SJSA1 (cell line): ENCODE measurements around the gene NRG3. TPM values are rescaled to one million over a fixed set of nuclear protein-coding genes. Genes with fewer than 3 reads are reported as not detected.

Experiments
- DNase-seq, 2 experiments: peaks; one replicate each; pipeline ENCODE4 v3.0.0-alpha.2; 2015 to 2020; ENCODE audit warnings: low spot score in 2 of 2, low read depth in 1 of 2
- H3K27ac ChIP-seq: fragments of 250-450 bp; sonication (Bioruptor Pico); 2 replicates; pipeline ENCODE4 v1.5.1; 2020; ENCODE audit warnings: mild to moderate bottlenecking, moderate library complexity
- H3K27me3 ChIP-seq: fragments of 250-450 bp; sonication (Bioruptor Pico); replicated peaks from 2 replicates; pipeline ENCODE4 v1.5.1; 2020; ENCODE audit warnings: mild to moderate bottlenecking, moderate library complexity
- H3K36me3 ChIP-seq: fragments of 250-450 bp; sonication (Bioruptor Pico); 2 replicates; pipeline ENCODE4 v1.5.1; 2020; ENCODE audit warnings: mild to moderate bottlenecking
- H3K4me1 ChIP-seq: fragments of 250-450 bp; sonication (Bioruptor Pico); replicated peaks from 2 replicates; pipeline ENCODE4 v1.6.1; 2021; ENCODE audit warnings: mild to moderate bottlenecking
- H3K4me3 ChIP-seq: fragments of 250-450 bp; sonication (Bioruptor Pico); 2 replicates; pipeline ENCODE4 v1.5.1; 2020; ENCODE audit warnings: mild to moderate bottlenecking
- H3K9me3 ChIP-seq: fragments of 250-450 bp; sonication (Bioruptor Pico); replicated peaks from 2 replicates; pipeline ENCODE4 v1.5.1; 2020; ENCODE audit warnings: mild to moderate bottlenecking
- total RNA-seq: library from RNA; depleted of rRNA; stranded (reverse); fragments of >200 nt; shearing (Covaris generic); gene quantifications from 2 replicates; pipeline ENCODE4 v1.2.3, GENCODE V29; 2014

Gene NRG3
- total RNA-seq, 1 experiment from 2014 or later, result not detected

GRCh38 chr10:82236084-82236731 is 361.2 kb downstream of the NRG3 start:
- no peak for DNase-seq
- Histone ChIP-seq H3K4me3 (no peak overlapping the region), H3K9me3 (no peaks in the 10 kb centered on the region), H3K27ac (no peak overlapping the region), H3K4me1 (no peaks in the 10 kb centered on the region), H3K27me3 (no peaks in the 10 kb centered on the region), H3K36me3 (no peaks in the 10 kb centered on the region)

GRCh38 chr10:82238291-82238690 is 363.3 kb downstream of the NRG3 start:
- no peaks in the 10 kb centered on the region for H3K27me3 ChIP-seq
- no peak overlapping the region for H3K4me3 ChIP-seq
- DNase-seq, result no peak
- H3K9me3 ChIP-seq, result no peaks in the 10 kb centered on the region; the same call in 1 of the 2 replicates
- H3K4me1 ChIP-seq, result no peaks in the 10 kb centered on the region
- no peaks in the 10 kb centered on the region for H3K36me3 ChIP-seq
- no peak overlapping the region for H3K27ac ChIP-seq

- Histone ChIP-seq H3K36me3 (no peaks in the 10 kb centered on the region), H3K9me3 (no peaks in the 10 kb centered on the region; the same call in 1 of the 2 replicates), H3K27me3 (no peaks in the 10 kb centered on the region), H3K27ac (no peak overlapping the region), H3K4me1 (no peaks in the 10 kb centered on the region), H3K4me3 (no peak overlapping the region)
- DNase-seq, result no peak
Observed at GRCh38 chr10:82240408-82240807, 365.4 kb downstream of the NRG3 start.

GRCh38 chr10:82242778-82243177 is 367.8 kb downstream of the NRG3 start:
- H3K4me1 ChIP-seq, result no peaks in the 10 kb centered on the region
- no peak overlapping the region for H3K27ac ChIP-seq
- no peak for DNase-seq
- H3K9me3 ChIP-seq, result no peaks in the 10 kb centered on the region; the same call in none of the 2 replicates
- H3K27me3 ChIP-seq, result no peaks in the 10 kb centered on the region
- no peaks in the 10 kb centered on the region for H3K36me3 ChIP-seq
- no peak overlapping the region for H3K4me3 ChIP-seq

GRCh38 chr10:82245157-82245556 is 370.2 kb downstream of the NRG3 start:
- Histone ChIP-seq H3K27me3 (no peaks in the 10 kb centered on the region), H3K4me1 (no peaks in the 10 kb centered on the region), H3K36me3 (no peaks in the 10 kb centered on the region), H3K9me3 (peaks cover 3% of the 10 kb centered on the region), H3K27ac (no peak overlapping the region), H3K4me3 (no peak overlapping the region)
- no peak for DNase-seq

- Histone ChIP-seq H3K4me3 (no peak overlapping the region), H3K27ac (no peak overlapping the region), H3K36me3 (no peaks in the 10 kb centered on the region), H3K27me3 (no peaks in the 10 kb centered on the region), H3K4me1 (no peaks in the 10 kb centered on the region), H3K9me3 (peaks cover 3% of the 10 kb centered on the region)
- no peak for DNase-seq
Observed at GRCh38 chr10:82245906-82246560, 371.0 kb downstream of the NRG3 start.

GRCh38 chr10:82249141-82249540 is 374.1 kb downstream of the NRG3 start:
- Histone ChIP-seq H3K4me1 (no peaks in the 10 kb centered on the region), H3K27ac (no peak overlapping the region), H3K9me3 (peaks cover 7% of the 10 kb centered on the region), H3K36me3 (no peaks in the 10 kb centered on the region), H3K27me3 (no peaks in the 10 kb centered on the region), H3K4me3 (no peak overlapping the region)
- DNase-seq, result no peak

GRCh38 chr10:82251222-82251906 is 376.4 kb downstream of the NRG3 start:
- Histone ChIP-seq H3K36me3 (no peaks in the 10 kb centered on the region), H3K27me3 (no peaks in the 10 kb centered on the region), H3K9me3 (peaks cover 7% of the 10 kb centered on the region), H3K27ac (no peak overlapping the region), H3K4me1 (no peaks in the 10 kb centered on the region), H3K4me3 (no peak overlapping the region)
- no peak for DNase-seq

GRCh38 chr10:82252081-82252480 is 377.1 kb downstream of the NRG3 start:
- H3K4me1 ChIP-seq, result no peaks in the 10 kb centered on the region
- no peaks in the 10 kb centered on the region for H3K27me3 ChIP-seq
- no peaks in the 10 kb centered on the region for H3K36me3 ChIP-seq
- peaks cover 9% of the 10 kb centered on the region for H3K9me3 ChIP-seq
- no peak overlapping the region for H3K27ac ChIP-seq
- DNase-seq, result no peak
- H3K4me3 ChIP-seq, result no peak overlapping the region

GRCh38 chr10:82254237-82254636 is 379.2 kb downstream of the NRG3 start:
- peaks cover 17% of the 10 kb centered on the region for H3K9me3 ChIP-seq
- no peaks in the 10 kb centered on the region for H3K36me3 ChIP-seq
- no peaks in the 10 kb centered on the region for H3K27me3 ChIP-seq
- no peaks in the 10 kb centered on the region for H3K4me1 ChIP-seq
- no peak overlapping the region for H3K27ac ChIP-seq
- no peak overlapping the region for H3K4me3 ChIP-seq
- DNase-seq, result no peak

GRCh38 chr10:82256275-82256674 is 381.3 kb downstream of the NRG3 start:
- Histone ChIP-seq H3K4me1 (no peaks in the 10 kb centered on the region), H3K9me3 (peaks cover 18% of the 10 kb centered on the region), H3K27ac (no peak overlapping the region), H3K27me3 (no peaks in the 10 kb centered on the region), H3K36me3 (no peaks in the 10 kb centered on the region), H3K4me3 (no peak overlapping the region)
- DNase-seq, result no peak

- H3K4me3 ChIP-seq, result no peak overlapping the region
- no peaks in the 10 kb centered on the region for H3K36me3 ChIP-seq
- no peak overlapping the region for H3K27ac ChIP-seq
- H3K27me3 ChIP-seq, result no peaks in the 10 kb centered on the region
- no peaks in the 10 kb centered on the region for H3K4me1 ChIP-seq
- no peak for DNase-seq
- peaks cover 24% of the 10 kb centered on the region for H3K9me3 ChIP-seq
Observed at GRCh38 chr10:82266438-82266837, 391.4 kb downstream of the NRG3 start.

- no peaks in the 10 kb centered on the region for H3K36me3 ChIP-seq
- H3K27me3 ChIP-seq, result no peaks in the 10 kb centered on the region
- DNase-seq, result no peak
- no peaks in the 10 kb centered on the region for H3K4me1 ChIP-seq
- no peak overlapping the region for H3K4me3 ChIP-seq
- H3K27ac ChIP-seq, result no peak overlapping the region
- H3K9me3 ChIP-seq, result peaks cover 21% of the 10 kb centered on the region
Observed at GRCh38 chr10:82267014-82267413, 392.0 kb downstream of the NRG3 start.

GRCh38 chr10:82267465-82267864 is 392.5 kb downstream of the NRG3 start:
- H3K4me3 ChIP-seq, result no peak overlapping the region
- peaks cover 17% of the 10 kb centered on the region for H3K9me3 ChIP-seq
- no peaks in the 10 kb centered on the region for H3K4me1 ChIP-seq
- no peak overlapping the region for H3K27ac ChIP-seq
- DNase-seq, result no peak
- no peaks in the 10 kb centered on the region for H3K27me3 ChIP-seq
- no peaks in the 10 kb centered on the region for H3K36me3 ChIP-seq
